NCI-H1105 treated with DMSO at 0.1 percent for 48 hours (cell line): Measurements from ENCODE around the gene CHD2.

Experiments used
- DNase-seq: peaks from one replicate; lab custom pipeline; 2025; lab: John Stamatoyannopoulos, UW

The CHD2 gene

DNA sequence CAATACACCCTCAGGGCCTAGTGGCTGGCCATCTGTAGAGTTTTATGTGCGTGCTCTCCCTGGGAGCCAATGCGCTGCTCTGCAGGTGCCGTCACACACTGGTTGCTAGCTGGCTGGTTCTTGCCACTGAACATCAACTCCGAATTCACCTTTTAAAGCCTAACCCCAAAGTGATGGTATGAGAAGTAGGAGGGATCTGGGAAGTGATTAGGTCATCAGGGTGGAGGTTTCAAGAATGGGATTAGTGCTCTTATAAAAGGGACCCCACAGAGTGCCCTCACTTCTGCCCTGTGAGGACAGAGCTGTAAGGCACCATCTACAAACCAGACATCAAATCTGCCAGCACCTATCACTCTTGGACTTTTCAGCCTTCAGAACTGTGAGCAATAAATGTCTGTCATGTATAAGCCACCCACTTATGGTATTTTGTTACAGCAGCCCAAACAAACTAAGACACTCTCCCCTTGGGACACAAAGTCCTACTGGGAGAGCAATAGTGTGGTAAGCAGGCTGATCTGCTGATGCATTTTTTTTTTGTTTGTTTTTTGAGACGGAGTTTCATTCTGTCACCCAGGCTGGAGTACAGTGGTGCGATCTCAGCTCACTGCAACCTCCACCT, 168.6 kb downstream of the CHD2 start:
- no peak for DNase-seq

DNA sequence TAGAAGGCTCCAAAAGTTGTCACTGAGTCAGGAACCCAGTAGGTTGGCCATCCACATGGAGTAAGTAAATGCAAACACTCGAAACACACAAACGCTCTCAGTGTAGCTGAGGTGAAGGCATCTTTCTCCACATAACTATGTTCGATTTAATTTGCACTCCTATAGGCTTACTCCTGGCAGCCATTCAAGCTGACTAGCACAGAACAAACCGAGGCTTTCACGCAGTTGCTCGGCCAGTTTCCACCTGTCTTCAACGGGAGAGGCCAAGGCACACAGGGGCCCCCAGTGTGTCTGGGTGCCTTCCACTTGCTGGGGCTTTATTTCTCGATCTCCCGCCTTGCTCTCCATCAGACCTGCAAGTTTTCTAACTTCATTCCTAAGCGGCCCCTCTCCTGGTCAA, 170.0 kb downstream of the CHD2 start:
- no peak for DNase-seq

DNA sequence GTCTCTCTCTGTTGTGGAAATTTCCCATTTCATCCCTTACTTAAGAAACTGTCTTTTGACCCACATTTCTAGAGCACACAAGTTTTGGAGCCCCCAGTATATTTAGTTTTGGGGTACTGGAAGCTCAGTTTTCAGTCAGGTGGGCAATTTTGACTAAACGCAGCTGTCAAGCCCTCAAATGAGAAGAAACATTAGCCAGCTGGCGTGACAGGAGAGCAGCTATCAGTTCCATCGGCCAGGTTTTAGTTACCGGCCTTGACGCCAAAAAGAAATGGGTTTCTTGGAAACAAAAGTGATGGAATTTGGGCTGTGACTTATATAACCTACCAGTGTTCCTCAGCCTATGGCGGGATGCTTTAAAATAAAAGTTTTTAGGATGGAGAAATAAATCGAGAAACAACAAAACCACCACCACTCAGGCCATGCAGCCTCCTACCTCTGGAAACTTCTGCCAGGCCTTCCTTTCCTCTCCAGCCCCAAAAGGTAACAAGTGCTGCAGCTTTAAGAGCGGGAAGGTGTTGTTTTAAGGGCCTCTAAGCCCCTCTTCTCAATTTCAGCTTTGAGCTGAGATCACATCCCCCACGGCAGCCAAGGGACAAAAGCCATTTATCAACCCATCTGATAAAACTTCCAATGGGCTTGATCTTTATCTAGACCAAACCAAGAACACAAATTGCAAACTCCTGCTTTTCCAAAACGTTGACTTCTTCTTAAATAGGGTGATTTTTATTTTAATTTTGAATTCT, 170.6 kb downstream of the CHD2 start:
- DNase-seq: no peak

DNA sequence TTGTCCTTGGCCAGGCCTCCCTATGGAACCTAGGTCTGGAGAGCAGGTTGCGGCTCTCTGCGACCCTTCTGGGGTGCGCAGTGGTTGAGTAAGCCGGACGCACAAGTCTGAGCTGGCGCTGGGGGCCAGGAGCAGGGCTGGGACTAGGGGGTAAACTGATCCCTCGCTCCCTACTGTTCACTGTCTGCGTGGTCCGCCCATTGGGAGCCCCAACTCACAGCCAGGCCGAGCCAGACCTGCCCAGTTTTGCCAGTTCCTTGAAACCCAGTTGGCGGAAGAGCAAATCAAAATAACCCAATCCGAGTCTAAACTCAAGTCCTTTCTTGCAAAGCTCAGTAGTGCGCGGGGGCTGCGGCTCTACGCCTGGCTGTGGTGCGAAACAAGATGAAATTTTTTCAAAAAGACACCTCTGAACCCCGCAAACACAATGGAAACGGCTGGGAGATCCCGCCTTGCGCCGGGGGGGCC, 171.4 kb downstream of the CHD2 start:
- no peak for DNase-seq

DNA sequence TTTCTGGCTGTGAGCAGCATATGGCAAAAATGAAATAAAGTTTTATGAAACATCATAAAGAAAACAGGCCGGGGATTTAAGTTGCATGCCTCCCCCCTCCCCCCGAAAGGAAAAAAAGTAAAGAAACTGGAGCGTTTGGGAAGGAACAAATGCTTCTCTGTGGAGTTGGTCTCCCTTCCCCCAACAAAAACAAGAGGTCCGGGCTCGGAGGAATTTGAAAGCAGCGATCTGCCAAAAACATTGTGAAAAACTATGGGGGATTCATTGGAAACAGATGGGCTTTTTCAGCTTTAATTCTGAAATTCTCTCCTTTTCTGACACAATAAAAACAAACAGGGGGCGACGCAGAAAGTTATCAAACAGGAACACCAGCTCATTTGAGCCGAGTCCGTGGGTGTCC, 171.9 kb downstream of the CHD2 start:
- DNase-seq: no peak

DNA sequence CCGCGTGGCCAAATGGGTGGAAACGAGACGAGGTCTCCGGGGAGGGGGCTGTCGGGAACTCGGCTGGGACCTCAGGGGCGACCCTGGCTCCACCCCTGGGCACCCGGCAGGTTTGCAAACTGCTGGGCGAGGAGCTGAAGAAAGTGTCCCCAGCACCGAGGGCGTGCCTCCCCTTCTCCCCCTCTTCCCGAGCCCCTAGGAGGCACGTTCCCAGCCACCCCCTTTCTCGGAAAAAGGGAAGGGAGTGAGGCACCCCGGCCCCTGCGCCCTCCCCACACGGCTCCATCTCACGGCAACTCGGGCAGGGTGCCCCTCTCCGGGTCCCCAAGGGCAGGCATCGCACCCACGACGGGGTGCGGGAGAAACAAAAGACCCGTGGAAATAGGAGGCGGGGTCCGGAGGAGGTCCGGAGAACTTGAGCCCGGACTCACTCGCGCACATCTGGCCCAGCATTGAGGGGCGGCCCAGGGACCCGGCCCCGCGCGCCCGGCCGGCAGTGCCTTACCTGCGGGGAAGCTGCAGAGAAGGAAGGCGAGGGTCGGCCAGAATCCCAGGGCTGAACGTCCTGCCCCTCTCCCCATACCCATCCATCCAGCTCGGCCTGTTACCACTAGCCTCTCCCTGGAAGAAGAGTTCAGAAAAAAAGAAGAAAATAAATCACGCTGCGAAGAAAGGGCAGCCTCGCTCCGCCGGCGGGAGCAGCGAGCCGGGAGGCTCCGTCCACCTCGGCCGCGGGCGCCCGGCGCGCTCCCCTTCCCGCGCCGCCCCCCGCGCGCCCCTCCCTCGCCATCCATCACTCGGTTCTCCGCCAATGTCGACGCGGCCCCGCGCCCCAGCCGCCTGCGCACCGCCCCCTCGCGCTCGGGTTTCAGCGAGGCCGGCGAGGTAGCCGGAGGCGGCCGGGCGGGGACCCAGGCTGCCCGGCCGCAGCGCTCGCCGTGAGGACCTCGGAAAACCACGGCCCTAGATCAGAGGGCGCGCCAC, 172.6 kb downstream of the CHD2 start:
- DNase-seq: peak; percentile 52

DNA sequence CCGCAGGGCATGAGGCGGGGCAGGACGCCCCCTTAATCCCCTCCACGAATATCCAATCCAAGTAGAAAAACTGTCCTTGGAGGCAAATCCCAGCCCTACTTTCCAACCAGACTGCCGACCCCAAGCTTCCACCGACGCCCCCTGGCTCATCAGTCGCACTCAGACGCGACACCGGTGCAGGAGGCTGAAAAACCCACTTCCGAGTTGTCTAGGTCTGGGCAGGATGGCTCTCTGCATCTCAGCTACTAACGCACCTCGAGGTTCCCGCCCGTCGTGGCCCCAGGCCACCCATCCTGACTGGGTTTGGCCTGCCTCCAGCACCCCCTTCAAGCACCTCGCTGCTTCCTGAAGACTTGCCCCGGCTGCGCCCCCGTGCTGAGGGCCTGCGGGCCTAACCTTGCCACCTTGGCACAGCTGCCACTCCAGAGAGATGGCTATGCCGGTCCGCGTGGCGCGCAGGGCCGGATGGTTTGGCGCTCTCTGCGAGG, 173.4 kb downstream of the CHD2 start:
- DNase-seq: no peak

DNA sequence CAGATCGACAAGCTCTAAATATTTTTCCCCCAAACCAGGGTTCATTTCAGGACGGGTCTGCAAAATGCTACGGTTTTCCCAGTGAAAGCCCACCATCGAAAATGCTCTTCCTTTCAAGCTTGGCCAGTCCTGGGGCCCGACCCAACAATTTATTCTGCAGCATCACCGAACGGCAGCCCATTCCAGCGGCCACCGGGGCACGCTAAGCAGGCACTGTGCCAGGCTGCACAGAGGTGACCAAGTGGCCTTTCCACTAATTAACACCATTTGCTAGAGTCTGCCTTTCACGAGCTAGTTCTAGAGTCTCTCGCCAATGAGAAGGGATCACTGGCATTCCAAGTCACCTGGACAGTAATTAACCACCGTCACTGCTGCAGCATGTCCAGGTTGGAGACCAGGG, 174.5 kb downstream of the CHD2 start:
- DNase-seq: no peak

DNA sequence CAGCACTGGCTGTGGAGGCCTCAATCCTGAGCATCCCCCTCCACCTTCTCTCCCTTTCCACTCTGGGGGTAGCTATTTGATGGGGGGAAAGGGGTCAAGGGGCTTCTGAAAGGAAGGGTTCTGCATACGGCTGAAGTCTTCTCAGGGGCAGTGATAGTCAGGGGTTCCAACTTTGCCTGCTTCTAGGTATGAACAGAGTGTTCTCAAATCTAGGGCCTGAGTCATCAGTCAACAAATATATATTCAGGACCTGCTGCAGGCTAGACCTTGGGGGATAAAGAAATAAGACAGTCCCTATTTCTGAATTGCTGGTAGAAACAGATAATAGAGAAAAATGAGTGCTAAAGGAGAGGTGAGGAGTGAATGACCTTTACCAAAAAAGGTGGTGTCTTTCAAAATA, 176.1 kb downstream of the CHD2 start:
- DNase-seq: no peak

DNA sequence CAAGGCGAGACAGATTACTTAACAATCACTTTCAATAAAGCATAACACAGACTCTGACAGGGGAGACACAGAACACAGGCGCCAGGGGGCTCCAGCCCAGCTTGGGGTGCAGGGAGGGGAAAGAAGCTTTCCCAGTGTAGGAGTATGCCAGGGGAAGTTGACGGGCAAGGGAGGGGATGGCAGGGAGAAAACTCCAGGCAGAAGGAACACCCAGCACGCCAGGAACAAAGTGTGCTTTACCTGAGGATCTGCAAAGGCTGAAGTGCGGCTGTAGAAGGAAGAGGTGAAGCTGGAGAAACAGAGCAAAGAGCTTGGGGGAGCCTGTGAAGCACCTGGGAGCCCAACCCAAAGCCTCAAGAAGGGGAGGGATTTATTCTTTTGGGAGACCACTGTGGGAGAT, 176.8 kb downstream of the CHD2 start:
- DNase-seq: no peak
